A549 (cell line): ENCODE results near the gene TRIM8.

Source experiments
- CTCF ChIP-seq: fragments of >200 bp; sonication (Bioruptor Twin); formaldehyde crosslinking; IDR thresholded peaks from 3 replicates; pipeline ENCODE4 v1.5.1; 2016
- JUNB ChIP-seq: fragments of >200 bp; sonication (Bioruptor Twin); formaldehyde crosslinking; IDR thresholded peaks from 2 replicates; pipeline ENCODE4 v1.6.1; 2016
- KDM1A ChIP-seq: fragments of 200-600 bp; sonication (generic); IDR thresholded peaks from 2 replicates; pipeline ENCODE4 v1.6.1; 2016; ENCODE audit warnings: low read depth, mild to moderate bottlenecking
- MAZ ChIP-seq: fragments of 150-350 bp; IDR thresholded peaks from 2 replicates; pipeline ENCODE4 v1.6.1; 2014; ENCODE audit warnings: antibody characterized with exemption, low read depth, low read length, borderline replicate concordance
- POLR2A ChIP-seq: IDR thresholded peaks from 2 replicates; pipeline ENCODE4 v1.6.1; 2012; ENCODE audit warnings: mild to moderate bottlenecking, low read length

GRCh38 chr10:102681696-102682095, 37.4 kb downstream of the TRIM8 start:
- TF ChIP-seq MAZ (no peak), CTCF (no peak), KDM1A (no peak), JUNB (no peak), POLR2A (no peak)
